MM.1S (cell line): ENCODE data around the gene KRTAP13-2.

ENCODE experiments used
- CTCF ChIP-seq: fragments of 300-600 bp; sonication (generic); IDR thresholded peaks from 2 replicates; pipeline ENCODE4 v1.5.1; 2016; ENCODE audit warnings: antibody characterized with exemption, low read length, mixed read lengths
- EZH2 ChIP-seq: fragments of 300-600 bp; sonication (generic); optimal IDR thresholded peaks from 2 replicates; pipeline ENCODE3; 2017; ENCODE audit warnings: low read depth, mild to moderate bottlenecking, antibody characterized with exemption, low read length, mixed read lengths

- TF ChIP-seq CTCF (no peak), EZH2 (no peak)
Observed at GRCh38 chr21:30336596-30336995, 35.5 kb downstream of the KRTAP13-2 start.
